GM19351 (cell line): ENCODE data around the gene AP5S1.
"Not testable (repeated sequence)": the region's sequence is repeated elsewhere in the genome, so short reads cannot be mapped to it uniquely, and the experiment has no call there.

Experiments
- ATAC-seq: cut with Tn5 transposase; IDR thresholded peaks from one replicate; pipeline ENCODE4 v1.9.1; 2021; ENCODE audit warnings: mild to moderate bottlenecking, moderate library complexity; ENCODE audit not compliant: unreplicated experiment

AP5S1 gene

DNA sequence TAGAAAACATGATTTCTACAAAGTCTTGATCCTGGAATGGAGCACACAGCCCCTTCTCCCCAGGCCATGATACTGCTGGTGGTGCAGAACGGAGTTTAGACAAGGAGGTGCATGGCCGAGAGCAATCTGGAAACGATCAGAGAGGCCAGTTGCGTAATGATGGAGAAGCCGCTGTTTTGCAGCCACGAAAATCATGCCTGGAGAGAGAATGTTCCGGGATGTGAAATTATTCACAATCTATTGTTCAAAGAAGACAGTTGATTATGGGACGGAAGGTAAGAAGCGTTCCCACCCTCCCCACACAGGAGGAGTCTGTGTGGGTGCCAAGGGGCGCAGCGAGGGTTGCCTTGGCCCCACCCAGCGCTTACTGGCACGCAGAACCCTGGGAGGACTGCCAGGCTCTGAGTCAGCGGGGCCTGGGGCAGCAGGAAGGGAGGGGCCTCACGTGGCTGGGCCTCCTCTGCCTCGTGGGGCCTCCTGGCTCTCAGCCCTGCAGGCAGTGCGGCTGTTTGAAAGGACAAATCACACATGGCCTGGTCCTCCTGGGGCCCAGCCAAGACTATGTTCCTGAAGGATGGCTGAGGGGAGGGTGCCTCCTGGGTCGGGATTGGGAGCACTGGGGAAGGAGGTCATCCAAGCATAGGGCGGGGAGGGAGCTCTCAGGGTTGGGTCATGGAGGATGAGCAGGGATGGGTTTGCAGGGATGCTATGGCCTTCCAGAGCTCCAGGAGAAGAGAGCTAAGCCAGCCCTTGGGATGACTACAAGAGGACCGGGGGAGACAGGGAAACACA lies 8.7 kb upstream of the AP5S1 start:
- no peak for ATAC-seq

DNA sequence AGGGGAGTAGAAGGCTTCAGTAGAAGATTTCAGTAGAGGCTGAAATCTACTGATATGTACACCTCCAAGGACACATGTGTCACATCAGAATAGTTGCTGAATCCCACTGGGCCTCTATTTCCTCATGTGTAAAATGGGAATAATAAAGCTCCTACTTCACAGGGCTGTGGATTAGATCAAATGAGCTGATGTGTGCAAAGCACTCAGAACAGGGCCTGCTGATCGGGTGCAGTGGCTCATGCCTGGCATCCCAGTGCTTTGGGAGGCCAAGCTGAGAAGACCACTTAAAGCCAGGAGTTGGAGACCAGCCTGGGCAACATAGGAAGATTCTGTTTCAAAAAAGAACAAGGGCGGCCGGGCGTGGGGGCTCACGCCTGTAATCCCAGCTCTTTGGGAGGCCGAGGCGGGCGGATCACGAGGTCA lies 8.1 kb upstream of the AP5S1 start:
- ATAC-seq = no peak

DNA sequence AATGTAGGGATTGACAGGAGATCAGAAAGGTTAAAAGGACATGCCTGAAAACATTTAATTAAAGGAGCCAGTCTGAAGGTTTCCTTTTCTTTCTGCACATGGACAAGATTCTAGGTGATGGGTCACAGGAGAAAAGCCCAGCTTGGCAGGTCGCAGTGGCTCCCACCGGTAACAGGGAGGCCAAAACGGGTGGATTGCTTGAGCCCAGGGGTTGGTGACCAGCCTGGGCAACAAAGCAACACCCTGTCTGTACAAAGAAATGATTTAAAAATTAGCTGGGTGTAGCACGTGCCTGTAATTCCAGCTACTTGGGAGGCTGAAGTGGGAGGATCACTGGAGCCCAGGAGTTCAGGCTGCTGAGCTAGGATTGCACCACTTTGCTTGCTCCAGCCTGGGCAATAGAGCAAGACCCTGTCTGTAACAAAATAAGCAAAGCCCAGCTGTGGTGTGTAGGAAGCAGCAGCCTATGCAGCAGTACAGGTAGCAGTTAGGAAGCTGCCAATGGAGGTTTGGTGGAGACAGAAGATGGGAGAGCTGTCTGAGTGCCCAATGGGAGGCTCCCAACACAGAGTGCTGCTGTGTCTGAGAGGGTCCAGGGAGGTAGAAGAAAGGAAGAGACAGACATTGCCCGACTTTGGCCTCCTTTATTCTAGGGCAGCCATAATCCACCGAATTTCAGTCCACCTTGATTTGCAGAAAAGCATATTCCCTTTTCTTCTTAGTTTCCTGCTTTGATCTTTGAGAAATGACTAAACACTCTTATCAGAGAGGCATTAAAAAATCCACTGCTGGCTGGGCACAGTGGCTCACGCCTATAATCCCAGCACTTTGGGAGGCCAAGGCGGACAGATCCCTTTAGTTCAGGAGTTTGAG lies 7.1 kb upstream of the AP5S1 start:
- no peak for ATAC-seq

DNA sequence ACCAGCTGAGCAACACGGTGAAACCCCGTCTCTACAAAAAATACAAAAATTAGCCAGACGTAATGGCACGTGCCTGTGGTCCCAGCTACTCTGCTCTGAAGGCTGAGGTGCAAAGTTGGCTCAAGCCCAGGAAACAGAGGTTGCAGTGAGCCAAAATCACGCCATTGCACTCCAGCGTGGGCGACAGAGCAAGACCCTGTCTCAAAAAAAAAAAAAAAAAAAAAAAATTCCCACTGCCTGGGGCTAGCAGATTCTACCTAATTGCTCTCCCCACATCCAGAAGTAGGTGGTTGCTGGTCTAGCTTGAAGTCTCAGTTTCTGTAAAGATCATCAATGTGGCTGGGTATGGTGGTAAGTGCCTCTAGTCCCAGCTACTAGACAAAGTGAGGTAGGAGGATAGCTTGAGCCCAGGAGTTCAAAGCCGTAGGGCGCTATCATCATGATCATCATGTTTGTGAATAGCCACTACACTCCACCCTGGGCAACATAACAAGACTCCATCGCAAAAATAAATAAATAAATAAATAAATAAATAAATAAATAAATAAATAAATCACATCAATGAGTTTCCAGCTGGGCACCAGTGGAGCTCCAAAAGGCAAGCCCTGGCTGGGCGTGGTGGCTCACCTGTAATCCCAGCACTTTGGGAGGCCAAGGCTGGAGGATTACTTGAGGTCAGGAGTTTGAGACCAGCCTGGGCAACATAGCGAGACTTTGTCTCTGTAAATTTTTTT lies 6.3 kb upstream of the AP5S1 start:
- no peak for ATAC-seq

DNA sequence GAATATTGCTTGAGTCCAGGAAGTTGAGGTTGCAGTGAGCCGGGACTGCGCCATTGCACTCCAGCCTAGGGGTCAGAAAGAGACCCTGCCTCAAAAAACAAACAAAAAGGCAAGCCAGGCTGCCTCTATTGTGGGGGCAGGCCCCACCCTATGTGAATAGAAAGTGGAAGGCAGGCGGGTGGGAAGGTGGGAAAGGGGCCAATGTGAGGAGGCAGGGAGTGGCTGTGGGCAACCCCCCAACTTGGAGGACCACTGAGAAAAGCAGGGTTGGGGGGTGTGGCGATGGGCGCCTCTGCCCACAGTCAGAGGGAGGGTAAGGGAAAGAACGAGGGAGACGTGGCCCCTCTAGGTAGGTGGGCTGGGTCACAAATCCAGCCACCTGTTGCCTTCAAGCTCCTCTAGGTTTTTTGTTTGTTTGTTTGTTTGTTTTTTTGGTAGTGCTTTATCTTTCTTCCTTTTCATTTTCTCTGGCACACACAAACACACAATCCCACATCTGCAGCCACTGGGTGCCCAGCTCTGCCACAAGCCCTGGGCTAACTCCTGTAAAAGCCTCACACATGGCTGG lies 5.3 kb upstream of the AP5S1 start:
- ATAC-seq = no peak

DNA sequence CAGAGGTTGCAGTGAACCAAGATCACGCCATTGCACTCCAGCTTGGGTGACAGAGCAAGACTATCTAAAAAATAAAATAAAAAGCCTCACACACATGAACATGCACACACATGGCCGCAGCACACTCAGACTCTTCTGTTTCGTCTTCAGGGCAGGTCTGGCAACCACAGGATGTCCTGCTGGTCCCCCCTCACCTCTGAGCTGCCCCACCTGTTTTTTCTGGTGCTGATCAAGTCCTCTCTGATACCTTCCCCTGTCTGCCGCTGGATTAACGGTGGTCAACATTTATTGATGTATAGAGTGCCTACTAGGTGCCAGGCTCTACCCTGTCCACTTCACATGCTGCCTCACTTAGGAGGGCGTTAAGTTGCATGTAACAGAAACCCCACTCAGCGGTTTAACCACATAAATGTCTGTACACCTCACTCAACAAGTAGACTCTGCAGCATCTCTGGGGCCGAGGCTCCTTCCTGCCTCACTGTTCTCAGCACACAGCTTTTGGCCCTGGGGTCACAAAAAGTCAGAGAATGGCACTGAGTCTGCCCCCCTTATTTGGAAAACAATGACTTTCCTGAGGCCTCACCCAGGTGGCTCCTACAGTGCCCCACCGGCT lies 4.5 kb upstream of the AP5S1 start:
- no peak for ATAC-seq

DNA sequence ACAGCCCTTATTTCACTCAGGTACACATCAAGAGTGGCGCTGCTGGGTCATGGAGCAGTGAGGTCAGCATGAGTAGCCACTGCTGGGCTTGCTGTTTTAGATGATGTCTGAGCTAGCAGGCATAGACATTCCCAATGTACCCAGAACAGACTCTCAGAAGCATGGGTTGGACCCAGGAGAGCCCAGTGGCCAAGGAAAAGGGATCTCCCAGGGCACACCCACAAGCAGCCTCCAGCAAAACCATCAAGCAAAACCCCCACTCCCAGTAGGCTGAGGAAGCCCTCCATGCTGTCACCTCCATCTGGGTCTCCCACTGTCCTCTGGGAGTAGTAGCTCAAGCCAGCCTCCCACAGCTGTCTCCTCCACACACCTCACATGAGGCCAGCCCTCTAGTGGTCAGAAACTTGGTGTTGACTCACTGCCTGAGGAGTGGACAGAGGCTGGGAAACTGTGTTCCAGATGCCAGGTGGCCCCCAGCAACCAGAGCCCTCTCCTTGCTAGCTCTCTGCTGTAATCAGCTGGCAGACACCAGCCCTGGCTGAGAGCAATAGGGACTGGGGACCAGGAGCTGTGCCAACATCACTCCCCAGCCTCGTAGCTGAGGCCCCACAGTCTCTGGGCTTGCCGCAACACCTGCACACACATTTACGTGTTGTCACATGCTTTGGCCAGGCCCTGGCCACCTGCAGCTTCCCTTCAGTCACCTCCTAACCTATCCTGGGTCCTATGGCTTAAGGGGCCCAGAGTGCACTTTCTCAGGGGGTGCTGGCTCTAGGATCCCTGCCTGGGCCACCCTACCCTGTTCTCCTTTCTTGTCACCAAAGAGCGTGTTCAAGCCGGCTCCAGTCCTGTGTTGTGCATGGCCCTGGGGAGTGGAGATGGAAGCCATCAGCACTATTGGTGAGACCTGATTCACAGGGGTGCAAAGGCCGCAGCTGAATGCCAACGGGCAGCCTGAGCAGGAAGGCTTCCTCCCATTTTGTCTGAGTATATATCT lies 1.9 kb upstream of the AP5S1 start:
- peak; percentile 31 for ATAC-seq

DNA sequence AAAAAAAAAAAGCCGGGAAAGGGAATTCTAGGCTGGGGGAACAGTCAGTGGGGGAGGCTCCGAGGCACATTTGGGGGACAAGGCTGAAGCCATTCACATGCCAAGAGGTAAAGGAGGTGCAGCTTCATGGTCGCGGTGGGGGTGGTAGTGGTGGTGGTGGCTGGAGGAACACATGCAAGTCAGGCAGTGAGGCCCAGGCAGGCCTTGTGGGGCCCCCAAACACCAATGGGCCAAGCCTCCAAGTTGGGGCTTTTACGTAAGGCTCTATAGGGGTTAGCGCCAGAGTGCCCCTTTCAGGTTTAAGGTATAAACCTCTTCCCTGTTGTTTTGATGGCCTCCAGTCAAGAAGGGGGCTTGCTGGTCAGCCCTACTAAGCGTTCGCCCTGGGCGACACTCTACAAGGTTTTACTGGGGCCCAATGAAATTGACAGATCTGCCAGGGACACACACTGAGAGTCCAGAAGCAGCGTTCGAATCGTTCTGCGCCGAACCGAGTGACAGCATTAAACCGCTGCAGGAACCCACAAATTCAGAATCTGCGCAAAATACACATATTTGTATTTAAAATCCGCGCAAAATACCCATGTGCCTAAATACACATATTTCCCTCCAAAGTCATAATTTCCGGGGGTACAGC lies 818 bp upstream of the AP5S1 start:
- no peak for ATAC-seq

DNA sequence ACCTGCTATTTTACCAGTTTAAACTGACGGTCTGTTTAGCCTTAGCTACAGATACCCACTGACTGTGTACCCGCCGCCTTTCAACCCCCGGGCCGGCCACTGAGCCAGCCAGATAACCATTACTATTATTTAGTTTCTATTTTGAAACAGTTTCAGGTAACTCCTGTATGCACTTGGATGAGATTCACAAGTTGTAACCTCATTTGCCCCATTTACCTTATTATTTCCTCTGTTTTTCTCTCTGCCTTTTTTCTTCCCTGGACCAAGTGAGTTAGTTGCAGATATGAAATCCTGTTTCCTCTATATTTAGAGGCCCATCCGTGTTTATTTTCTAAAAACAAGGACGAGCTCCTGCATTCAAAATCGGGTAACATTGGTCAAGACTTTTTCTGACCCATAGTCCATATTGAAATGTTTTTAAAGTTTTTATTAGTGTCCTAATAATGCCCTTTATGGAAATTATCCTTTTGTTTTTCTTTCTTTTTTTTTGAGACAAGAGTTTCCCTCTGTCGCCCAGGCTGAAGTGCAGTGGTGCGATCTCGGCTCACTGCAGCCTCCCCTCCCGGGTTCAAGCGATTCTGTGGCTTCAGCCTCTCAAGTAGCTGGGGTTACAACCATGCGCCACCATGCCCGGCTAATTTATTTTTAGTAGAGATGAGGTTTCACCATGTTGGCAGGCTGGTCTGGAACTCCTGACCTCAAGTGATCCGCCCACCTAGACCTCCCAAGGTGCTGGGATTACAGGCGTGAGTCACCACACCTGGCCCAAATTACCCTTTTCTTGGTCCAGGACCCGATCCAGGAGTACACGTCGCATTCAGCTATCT lies 767 bp downstream of the AP5S1 start:
- peak; percentile 5 for ATAC-seq

DNA sequence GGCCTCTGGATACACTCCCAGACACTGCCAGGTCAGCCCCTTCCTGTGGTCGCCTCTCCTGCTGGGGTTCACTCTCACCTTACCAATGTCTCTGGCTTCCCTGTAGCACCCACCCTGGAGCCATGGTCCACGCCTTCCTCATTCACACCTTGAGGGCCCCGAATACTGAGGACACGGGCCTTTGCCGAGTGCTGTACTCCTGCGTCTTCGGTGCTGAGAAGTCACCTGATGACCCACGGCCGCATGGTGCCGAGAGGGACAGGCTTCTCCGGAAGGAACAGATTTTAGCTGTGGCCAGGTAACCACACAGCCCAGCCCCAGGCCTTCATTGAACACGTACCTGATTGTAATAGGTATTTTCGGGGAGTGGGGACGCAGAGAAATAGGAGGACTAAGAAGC lies 1.6 kb downstream of the AP5S1 start:
- ATAC-seq = no peak

DNA sequence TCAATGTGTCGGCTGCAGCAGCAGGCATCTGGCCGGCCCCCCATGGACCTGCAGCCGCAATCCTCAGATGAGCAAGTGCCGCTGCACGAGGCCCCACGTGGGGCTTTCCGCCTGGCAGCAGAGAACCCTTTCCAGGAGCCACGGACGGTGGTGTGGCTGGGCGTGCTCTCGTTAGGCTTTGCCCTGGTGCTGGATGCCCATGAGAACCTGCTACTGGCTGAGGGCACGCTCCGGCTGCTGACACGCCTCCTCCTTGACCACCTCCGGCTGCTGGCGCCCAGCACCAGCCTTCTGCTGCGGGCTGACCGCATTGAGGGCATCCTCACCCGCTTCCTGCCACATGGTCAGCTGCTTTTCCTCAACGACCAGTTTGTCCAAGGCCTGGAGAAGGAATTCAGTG lies 3.5 kb downstream of the AP5S1 start:
- no peak for ATAC-seq

DNA sequence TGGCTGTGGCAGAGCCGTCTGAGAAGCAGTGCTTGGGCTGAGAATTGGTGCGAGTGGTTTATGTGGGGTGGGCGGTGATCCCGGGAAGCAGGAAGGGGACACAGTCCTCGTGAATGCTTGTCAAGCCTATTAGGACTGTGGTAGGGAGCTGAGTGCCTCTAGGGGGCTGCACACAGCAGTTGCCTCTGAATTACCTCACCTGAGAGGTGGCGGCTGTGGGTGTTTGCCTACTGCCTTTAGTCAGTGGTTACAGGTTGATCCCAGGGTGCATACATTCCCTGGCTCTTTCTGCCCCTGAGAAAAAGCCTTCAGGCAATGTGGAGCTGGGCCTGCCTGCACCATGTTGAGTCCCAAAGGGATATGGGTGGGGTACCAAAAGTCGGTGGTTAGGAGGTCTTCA lies 5.2 kb downstream of the AP5S1 start:
- no peak for ATAC-seq

DNA sequence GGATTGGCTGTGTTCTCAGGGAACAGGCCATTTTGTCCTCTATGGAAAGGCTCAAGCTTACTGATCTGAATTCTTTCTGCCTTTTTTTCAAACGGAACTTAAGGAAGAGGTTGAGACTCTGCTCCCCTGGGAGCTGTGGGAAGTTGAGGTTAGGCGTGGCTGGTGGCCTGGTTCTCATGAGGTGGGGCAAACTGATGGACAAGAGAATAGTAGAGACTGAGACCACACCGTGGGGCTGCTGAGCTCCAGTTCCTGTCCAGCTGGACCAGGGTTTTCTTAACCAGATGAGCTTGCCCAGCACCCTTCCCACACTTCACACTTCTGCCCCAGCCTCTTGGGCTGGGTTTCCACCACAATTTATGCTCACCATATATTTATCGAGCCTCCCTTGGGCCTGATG lies 6.1 kb downstream of the AP5S1 start:
- no peak for ATAC-seq

DNA sequence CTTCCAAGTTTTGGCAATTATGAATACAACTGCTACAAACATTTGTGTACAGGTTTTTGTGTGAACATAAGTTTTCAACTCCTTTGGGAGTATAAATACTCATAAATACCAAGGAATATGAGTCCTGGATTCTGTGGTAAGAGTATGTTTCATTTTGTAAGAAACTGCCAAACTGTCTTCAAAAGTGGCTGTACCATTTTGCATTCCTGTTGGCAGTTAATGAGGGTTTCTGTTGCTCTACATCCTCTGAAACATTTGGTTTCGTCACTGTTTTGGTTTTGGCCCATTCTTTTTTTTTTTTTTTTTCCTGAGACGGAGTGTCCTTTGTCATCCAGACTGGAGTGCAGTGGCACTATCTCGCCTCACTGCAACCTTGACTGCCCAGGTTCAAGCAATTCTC lies 8.5 kb downstream of the AP5S1 start:
- ATAC-seq = no peak

DNA sequence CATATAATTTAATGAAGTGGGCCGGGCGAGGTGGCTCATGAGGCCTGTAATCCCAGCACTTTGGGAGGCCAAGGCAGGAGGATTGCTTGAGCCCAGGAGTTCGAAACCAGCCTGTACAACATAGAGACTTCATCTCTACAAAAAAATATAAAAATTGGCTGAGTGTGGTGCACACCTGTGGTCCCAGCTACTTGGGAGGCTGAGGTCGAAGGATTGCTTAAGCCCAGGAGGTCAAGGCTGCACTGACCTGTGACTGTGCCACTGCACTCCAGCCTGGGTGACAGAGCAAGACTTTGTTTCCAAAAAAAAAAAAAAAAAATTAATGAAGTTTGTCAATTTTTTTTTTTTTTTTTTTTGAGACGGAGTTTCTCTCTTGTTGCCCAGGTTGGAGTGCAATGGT lies 9.5 kb downstream of the AP5S1 start:
- not testable (repeated sequence) for ATAC-seq

DNA sequence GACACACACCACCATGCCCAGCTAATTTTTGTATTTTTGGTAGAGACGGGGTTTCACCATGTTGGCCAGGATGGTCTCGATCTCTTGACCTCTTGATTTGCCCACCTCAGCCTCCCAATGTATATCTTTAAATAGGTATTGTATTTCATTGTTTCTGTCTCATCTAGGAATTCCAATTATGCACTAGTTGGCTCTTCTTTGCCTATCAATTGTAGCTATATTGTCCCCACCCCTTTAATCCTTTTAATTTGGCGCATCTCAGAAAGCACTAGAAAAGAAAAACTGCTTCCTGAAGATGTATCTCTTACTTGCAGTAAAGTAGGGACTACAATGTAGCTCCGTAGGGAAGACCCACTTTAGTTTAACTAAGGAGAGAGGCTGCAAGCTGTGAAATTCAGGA lies 15.8 kb downstream of the AP5S1 start:
- ATAC-seq = no peak

DNA sequence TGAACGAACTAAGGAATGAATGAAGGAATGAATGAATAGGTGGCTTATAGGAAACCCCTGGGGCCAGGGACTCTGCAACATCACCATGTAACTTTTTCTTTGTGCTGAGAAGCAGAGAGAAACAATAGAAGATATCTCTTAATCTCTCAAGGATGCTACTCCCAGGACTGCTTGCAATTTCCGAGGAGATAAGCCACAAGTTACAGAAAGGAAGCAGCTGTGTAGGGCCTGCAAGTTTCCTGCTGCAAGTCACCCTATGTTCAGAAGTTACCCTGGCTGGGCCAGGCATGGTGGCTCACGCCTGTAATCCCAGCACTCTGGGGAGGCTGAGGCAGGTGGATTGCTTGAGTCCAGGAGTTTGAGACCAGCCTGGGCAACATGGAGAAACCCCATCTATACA lies 19.0 kb downstream of the AP5S1 start:
- no peak for ATAC-seq

DNA sequence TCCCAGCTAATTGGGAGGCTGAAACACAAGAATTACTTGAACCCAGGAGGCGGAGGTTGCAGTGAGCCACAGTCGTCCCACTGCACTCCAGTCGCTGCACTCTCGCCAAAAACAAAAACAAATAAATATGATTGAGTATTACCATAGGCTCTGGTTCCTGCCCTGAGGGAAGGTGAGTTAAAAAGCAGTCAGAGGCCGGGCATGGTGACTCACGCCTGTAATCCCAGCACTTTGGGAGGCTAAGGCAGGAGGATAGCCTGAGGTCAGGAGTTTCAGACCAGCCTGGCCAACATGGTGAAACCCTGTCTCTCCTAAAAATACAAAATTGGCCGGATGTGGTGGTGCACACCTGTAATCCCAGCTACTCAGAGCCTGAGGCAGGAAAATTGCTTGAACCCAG lies 19.9 kb downstream of the AP5S1 start:
- not testable (repeated sequence) for ATAC-seq
